Neural cell (in vitro differentiated cells): Measurements from ENCODE around the gene WNK2.

ENCODE experiments used
- CTCF ChIP-seq: fragments of 450-650 bp; IDR thresholded peaks from 2 replicates; pipeline ENCODE4 v1.5.1; 2014; ENCODE audit warnings: antibody characterized with exemption, mild to moderate bottlenecking, moderate library complexity; ENCODE audit not compliant: poor library complexity, severe bottlenecking
- POLR2AphosphoS5 ChIP-seq: IDR thresholded peaks from 2 replicates; pipeline ENCODE4 v1.6.1; 2012

- no peak for TF ChIP-seq CTCF
- TF ChIP-seq POLR2AphosphoS5, result no peak
Measured at GRCh38 chr9:93340091-93340490, 156.2 kb downstream of the WNK2 start.
